Heart left ventricle (tissue), 16 donors: ENCODE measurements around the gene DDX4. TPM values are rescaled to one million over a fixed set of nuclear protein-coding genes. Genes with fewer than 3 reads are reported as not detected.

Source experiments
- ATAC-seq, 4 donors: fragments of 200-7000 bp; cut with Tn5 transposase; one replicate each; pipeline ENCODE4 v1.9.1; 2020 to 2022; ENCODE audit warnings: moderate library complexity in 4 of 4, mild to moderate bottlenecking in 3 of 4, moderate number of reproducible peaks in 1 of 4
- DNase-seq, 5 donors: peaks; one replicate each; pipeline ENCODE4 v3.0.0-alpha.2; 2020
- H3K27ac ChIP-seq, 12 donors: fragments of 200-600 bp; sonication (generic) in 4 of 12; one replicate each; pipeline versions ENCODE4 v1.5.0 to v1.8.0; 2016 to 2022; ENCODE audit warnings: mild to moderate bottlenecking in 2 of 12
- H3K27me3 ChIP-seq, 9 donors: fragments of 200-600 bp; sonication (generic) in 2 of 9; one replicate each; pipeline versions ENCODE4 v1.5.1 to v1.8.0; 2016 to 2022; ENCODE audit warnings: mild to moderate bottlenecking in 3 of 9
- H3K36me3 ChIP-seq, 9 donors: fragments of 200-600 bp; sonication (generic) in 2 of 9; one replicate each; pipeline versions ENCODE4 v1.5.0 to v1.8.0; 2018 to 2022; ENCODE audit warnings: mild to moderate bottlenecking in 2 of 9
- H3K4me1 ChIP-seq, 12 donors: fragments of 200-600 bp; sonication (generic) in 4 of 12; one replicate each; pipeline versions ENCODE4 v1.5.0 to v1.8.0; 2016 to 2022; ENCODE audit warnings: mild to moderate bottlenecking in 3 of 12
- H3K4me3 ChIP-seq, 12 donors: fragments of 200-600 bp; sonication (generic) in 4 of 12; one replicate each; pipeline versions ENCODE4 v1.5.0 to v1.8.0; 2017 to 2022; ENCODE audit warnings: mild to moderate bottlenecking in 9 of 12, moderate library complexity in 4 of 12
- H3K9me3 ChIP-seq, 12 donors: fragments of 200-600 bp; sonication (generic) in 4 of 12; one replicate each; pipeline versions ENCODE4 v1.5.0 to v1.8.0; 2016 to 2022; ENCODE audit warnings: mild to moderate bottlenecking in 1 of 12
- CTCF ChIP-seq, 12 donors: fragments of 200-600 bp; sonication (generic) in 4 of 12; IDR thresholded peaks; one replicate each; pipeline versions ENCODE4 v1.5.0 to v1.8.0; 2018 to 2022; ENCODE audit warnings: antibody characterized with exemption in 12 of 12, mild to moderate bottlenecking in 5 of 12
- POLR2A ChIP-seq, 2 donors: fragments of 450-650 bp; IDR thresholded peaks; one replicate each; pipeline ENCODE4 v1.6.1; 2017; ENCODE audit warnings: antibody characterized with exemption in 2 of 2, mild to moderate bottlenecking in 2 of 2, moderate library complexity in 2 of 2
- WGBS, 4 donors: extraction: QIAGEN DNeasy Blood & Tissue Kit in 2 of 4; methylation state at CpG; one replicate each; pipeline versions ENCODE4 v1.1.5 to v1.1.7; 2013 to 2018; 5-methylcytosine and 5-hydroxymethylcytosine counted together
- intact Hi-C, 10 donors: fragments of 100-400 bp; cut with DNase I; formaldehyde crosslinking; loops; one replicate each; pipeline versions ENCODE4 v1.11.1 to v1.14.2; 2022
- polyA plus RNA-seq, 2 donors: library from polyadenylated mRNA; stranded (reverse); fragments of 200-250 nt; gene quantifications; one replicate each; pipeline ENCODE4 v1.2.3, GENCODE V29; 2013
- total RNA-seq, 9 donors: library from RNA; depleted of rRNA in 2 of 9; stranded (reverse); fragments of >200 nt in 2 of 9; fragmentation: NEBNext Ultra II Directional in 3 of 9; extraction: Animal tissue kit (Norgen Biotek cat#: 25700) in 3 of 9; gene quantifications; one replicate each; pipeline versions ENCODE4 v1.1.0 to v1.2.4, GENCODE V29; 2016 to 2023
- donor health status: ischemic (EF 13 %, LVEDD 7.1; RV severe dilation, severe dysfunction).
- donor health status: healthy with polysubstance abuse.
- donor health status: DM: no; HTN: yes; CAD: no.
- donor health status: DM: no; HTN: no; CAD: no.
- donor health status: ischemic (EF 25% LVEDD 6.9; RV normal size, moderate dysfunction).
- donor health status: ischemic (EF 25% LVEDD 5.7; RV mildly dilated, moderate dysfunction).
- donor health status: healthy.
- donor health status: DM: yes; HTN: yes; CAD: no.
- donor health status: ischemic (EF 35%, LVEDD 5.7; RV mildly dilated, moderate dysfunction).
- donor health status: nonischemic (EF 11% LVEDD 7.7; RV severe dilation, severe dysfunction).
- donor health status: DM: yes; HTN: yes; CAD: no.
- donor health status: PGD.
- donor health status: ischemic (EF 29% LVEDD 5.4; RV normal size, mild dysfunction).
- donor health status: nonischemic (EF 23%, LVEDD 6.1; RV moderate dilation, normal function).

Gene DDX4
- total and polyA plus RNA-seq, 11 donors: not detected

DNA sequence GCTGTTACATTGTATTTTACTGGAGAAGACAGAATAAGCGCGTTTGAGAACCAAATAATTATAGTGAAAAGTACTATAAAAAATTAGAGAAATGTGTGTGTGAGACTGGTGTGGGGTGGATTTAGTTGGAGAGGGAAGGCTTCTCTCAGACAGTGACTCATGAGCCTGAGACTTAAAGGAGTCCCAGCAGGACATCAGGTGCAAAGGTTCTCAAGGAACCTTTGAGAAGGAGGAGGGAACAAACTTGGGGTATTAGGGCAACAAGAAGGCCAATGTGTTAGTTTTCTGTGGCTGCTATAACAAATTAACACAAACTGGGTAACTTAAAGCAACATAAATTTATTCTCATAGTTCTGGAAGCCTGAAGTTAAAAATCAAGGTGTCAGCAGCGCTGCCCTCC is 4.9 kb downstream of the DDX4 start:
- Histone ChIP-seq H3K27ac (no peak overlapping the region), H3K4me1 (no peaks in the 10 kb centered on the region), H3K27me3 (no peaks in the 10 kb centered on the region), H3K9me3 (no peaks in the 10 kb centered on the region), H3K4me3 (no peak overlapping the region), H3K36me3 (no peaks in the 10 kb centered on the region)
- intact Hi-C loops: no loop called here
- WGBS, 4 donors: 94 to 98% (median 95%) methylated on average over 3 of the region's 3 CpGs
- ATAC-seq (no peak), DNase-seq (no peak)
- no peak for TF ChIP-seq CTCF (IDR thresholded peaks at IDR 0.05)
- TF ChIP-seq POLR2A (IDR thresholded peaks at IDR 0.05): no peak

- WGBS, 4 donors: 70 to 77% (median 71%) methylated on average over 2 of the region's 2 CpGs
- no peaks in the 10 kb centered on the region for H3K4me1 ChIP-seq
- H3K27ac ChIP-seq: no peak overlapping the region
- H3K9me3 ChIP-seq: no peaks in the 10 kb centered on the region
- TF ChIP-seq CTCF (IDR thresholded peaks at IDR 0.05): no peak
- TF ChIP-seq POLR2A (IDR thresholded peaks at IDR 0.05): no peak
- DNase-seq (no peak), ATAC-seq (no peak)
- no peaks in the 10 kb centered on the region for H3K27me3 ChIP-seq
- intact Hi-C loops: no loop called here
- no peak overlapping the region for H3K4me3 ChIP-seq
- H3K36me3 ChIP-seq: no peaks in the 10 kb centered on the region
These were observed 10.0 kb downstream of the DDX4 start for GRCh38 chr5:55747778-55748318.

DNA sequence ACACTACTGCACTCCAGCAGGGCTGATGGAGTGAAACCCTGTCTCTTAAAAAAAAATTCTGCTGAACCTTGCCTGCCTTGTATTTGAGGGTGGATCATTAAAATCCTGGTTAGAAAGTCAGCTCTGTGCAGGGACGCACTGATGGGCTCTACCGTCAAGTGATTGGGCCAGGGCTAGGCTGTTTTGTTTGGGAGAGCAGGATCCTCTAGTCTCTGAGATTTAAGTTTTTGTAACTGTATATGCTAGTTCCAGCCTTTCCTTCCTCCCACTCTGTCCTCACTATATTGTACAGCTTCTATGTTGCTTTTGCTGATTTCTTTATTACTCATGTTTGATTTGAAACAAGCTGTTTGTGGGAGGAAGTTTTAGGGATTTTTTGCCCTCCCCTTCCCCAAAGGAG is 11.5 kb downstream of the DDX4 start:
- TF ChIP-seq POLR2A (IDR thresholded peaks at IDR 0.05) (no peak), CTCF (IDR thresholded peaks at IDR 0.05) (no peak)
- Histone ChIP-seq H3K36me3 (no peaks in the 10 kb centered on the region), H3K27me3 (no peaks in the 10 kb centered on the region), H3K27ac (no peak overlapping the region), H3K9me3 (no peaks in the 10 kb centered on the region), H3K4me1 (no peaks in the 10 kb centered on the region), H3K4me3 (no peak overlapping the region)
- DNase-seq: no peak
- 73 to 85% (median 78%) methylated on average over 2 of the region's 2 CpGs for WGBS, 4 donors
- intact Hi-C loops: no loop called here
- no peak for ATAC-seq

DNA sequence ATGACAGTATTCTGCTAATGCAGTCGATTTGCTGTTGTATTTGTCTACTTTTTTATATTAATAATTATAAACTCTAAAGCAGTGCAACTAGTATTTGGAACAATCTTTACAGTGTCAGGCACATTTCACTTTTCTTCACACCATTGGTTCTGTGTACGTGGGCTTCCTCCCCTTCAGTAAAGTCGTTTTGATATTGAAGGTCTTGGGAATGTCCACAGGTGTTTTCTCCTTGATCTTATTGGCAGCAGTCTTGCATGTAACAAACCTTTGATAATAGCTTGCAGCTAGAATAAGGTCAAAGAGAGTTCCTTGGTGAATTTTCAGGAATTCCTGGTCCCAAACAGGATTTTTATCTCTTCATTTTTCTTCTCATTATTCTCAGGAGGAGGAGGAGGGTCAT is 12.2 kb downstream of the DDX4 start:
- H3K9me3 ChIP-seq: no peaks in the 10 kb centered on the region
- TF ChIP-seq POLR2A (IDR thresholded peaks at IDR 0.05): no peak
- no peak for TF ChIP-seq CTCF (IDR thresholded peaks at IDR 0.05)
- H3K4me3 ChIP-seq: no peak overlapping the region
- H3K4me1 ChIP-seq: no peaks in the 10 kb centered on the region
- WGBS, 4 donors: 61 to 64% (median 62%) methylated on average over 3 of the region's 3 CpGs
- H3K36me3 ChIP-seq: no peaks in the 10 kb centered on the region
- intact Hi-C loops: no loop called here
- H3K27ac ChIP-seq: no peak overlapping the region
- ATAC-seq (no peak), DNase-seq (no peak)
- H3K27me3 ChIP-seq: no peaks in the 10 kb centered on the region
